Bone marrow (tissue), 2 donors: ENCODE measurements around the gene CRAT.

Experiments used
- DNase-seq, 2 donors: peaks; one replicate each; lab custom pipeline; 2025; lab: John Stamatoyannopoulos, UW

The CRAT gene

GRCh38 chr9:129063061-129063460 lies 47.5 kb downstream of the CRAT start:
- no peak for DNase-seq

- no peak for DNase-seq
Measured at GRCh38 chr9:129060991-129061390, 49.6 kb downstream of the CRAT start.

- no peak for DNase-seq
Measured at GRCh38 chr9:129059796-129060785, 50.5 kb downstream of the CRAT start.

- DNase-seq, result no peak
Measured at GRCh38 chr9:129058965-129059795, 51.4 kb downstream of the CRAT start.

- DNase-seq, result no peak
Measured at GRCh38 chr9:129054163-129054851, 56.3 kb downstream of the CRAT start.

- no peak for DNase-seq
Measured at GRCh38 chr9:129053020-129053419, 57.6 kb downstream of the CRAT start.

GRCh38 chr9:129052592-129052991 lies 58.0 kb downstream of the CRAT start:
- no peak for DNase-seq
